Inferior parietal cortex (tissue), 1 donor: ENCODE results near the gene CELF4.

Source experiments
- DNase-seq: peaks from one replicate; pipeline ENCODE4 v3.0.0-alpha.2; 2016; ENCODE audit errors: extremely low spot score

The CELF4 gene

GRCh38 chr18:37414816-37415215 is 150.8 kb downstream of the CELF4 start:
- no peak for DNase-seq

- no peak for DNase-seq
Measured at GRCh38 chr18:37412829-37413228, 152.8 kb downstream of the CELF4 start.

- no peak for DNase-seq
Measured at GRCh38 chr18:37412333-37412732, 153.3 kb downstream of the CELF4 start.

- DNase-seq, result no peak
Measured at GRCh38 chr18:37409878-37410277, 155.7 kb downstream of the CELF4 start.

- no peak for DNase-seq
Measured at GRCh38 chr18:37408676-37409265, 156.8 kb downstream of the CELF4 start.

- no peak for DNase-seq
Measured at GRCh38 chr18:37407571-37407970, 158.0 kb downstream of the CELF4 start.

GRCh38 chr18:37405772-37406171 is 159.8 kb downstream of the CELF4 start:
- DNase-seq, result no peak

GRCh38 chr18:37405229-37405628 is 160.4 kb downstream of the CELF4 start:
- DNase-seq, result no peak

GRCh38 chr18:37403788-37404187 is 161.8 kb downstream of the CELF4 start:
- DNase-seq, result no peak

- DNase-seq, result no peak
Measured at GRCh38 chr18:37403100-37403781, 162.4 kb downstream of the CELF4 start.

GRCh38 chr18:37402735-37403099 is 162.9 kb downstream of the CELF4 start:
- no peak for DNase-seq

- DNase-seq, result no peak
Measured at GRCh38 chr18:37400802-37401201, 164.8 kb downstream of the CELF4 start.

- DNase-seq, result no peak
Measured at GRCh38 chr18:37398248-37398920, 167.2 kb downstream of the CELF4 start.

- no peak for DNase-seq
Measured at GRCh38 chr18:37397814-37398213, 167.8 kb downstream of the CELF4 start.

- no peak for DNase-seq
Measured at GRCh38 chr18:37396971-37397720, 168.5 kb downstream of the CELF4 start.

- no peak for DNase-seq
Measured at GRCh38 chr18:37395631-37396030, 170.0 kb downstream of the CELF4 start.

- DNase-seq, result no peak
Measured at GRCh38 chr18:37395138-37395537, 170.5 kb downstream of the CELF4 start.

GRCh38 chr18:37394610-37394965 is 171.0 kb downstream of the CELF4 start:
- DNase-seq, result no peak

- DNase-seq, result peak; percentile 75
Measured at GRCh38 chr18:37393945-37394609, 171.5 kb downstream of the CELF4 start.

GRCh38 chr18:37393221-37393827 is 172.3 kb downstream of the CELF4 start:
- DNase-seq, result no peak

- DNase-seq, result no peak
Measured at GRCh38 chr18:37392648-37393047, 172.9 kb downstream of the CELF4 start.
